NCI-H2196 (cell line): Measurements from ENCODE around the gene ACADVL.
"Not testable (repeated sequence)": the region's sequence is repeated elsewhere in the genome, so short reads cannot be mapped to it uniquely, and the experiment has no call there.

Experiments used
- DNase-seq: peaks from one replicate; lab custom pipeline; 2025; ENCODE audit not compliant: unreplicated experiment; lab: John Stamatoyannopoulos, UW

The ACADVL gene

DNA sequence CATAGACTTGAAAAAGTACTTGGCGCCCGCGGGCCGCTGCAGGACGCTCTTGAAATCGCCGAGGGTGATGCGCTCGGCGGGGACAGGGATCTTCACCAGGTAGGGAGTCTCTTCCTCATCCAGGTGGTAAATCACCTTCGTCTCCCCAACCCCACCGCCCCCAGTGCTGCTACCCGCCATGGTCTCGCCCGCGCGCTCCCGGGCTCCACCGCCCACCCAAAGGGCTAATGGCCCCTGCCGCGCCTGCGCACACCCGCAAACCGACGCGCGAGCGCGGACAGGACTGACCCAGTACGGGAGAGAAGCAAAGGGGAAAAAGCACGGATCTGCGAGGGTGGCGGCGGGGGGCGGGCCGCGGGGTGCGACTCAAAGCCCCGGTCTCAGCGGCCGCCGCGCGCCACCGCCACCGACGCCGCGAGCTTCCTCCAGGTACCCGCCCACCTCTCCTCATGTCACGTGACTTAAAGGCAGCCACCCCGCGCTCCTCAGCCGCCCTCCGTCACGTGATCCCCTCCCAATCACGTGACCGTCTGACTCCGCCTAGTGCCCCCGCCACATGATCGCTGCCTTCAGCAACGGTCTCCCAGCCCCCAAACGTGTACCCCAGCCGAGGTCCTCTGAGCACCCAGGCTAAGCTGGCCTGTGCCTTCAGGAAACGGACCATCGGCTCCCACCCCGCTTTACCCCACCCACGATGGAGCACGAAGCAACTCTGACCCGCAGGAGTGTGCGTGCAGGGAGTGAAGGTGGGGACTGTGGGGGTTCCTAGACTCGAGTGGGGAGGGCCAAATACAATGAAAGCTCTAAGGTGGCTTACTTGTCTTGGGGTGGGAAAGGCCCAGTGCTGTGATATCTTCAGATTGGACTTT is 14.6 kb downstream of the ACADVL start, which contains the start of gene DVL2:
Gene DVL2, minus strand, starts transcription at position 435 of the 869 bp plus-strand sequence. Its CDS starts 255 bp downstream, at position 180.
- peak; percentile 78 for DNase-seq

DNA sequence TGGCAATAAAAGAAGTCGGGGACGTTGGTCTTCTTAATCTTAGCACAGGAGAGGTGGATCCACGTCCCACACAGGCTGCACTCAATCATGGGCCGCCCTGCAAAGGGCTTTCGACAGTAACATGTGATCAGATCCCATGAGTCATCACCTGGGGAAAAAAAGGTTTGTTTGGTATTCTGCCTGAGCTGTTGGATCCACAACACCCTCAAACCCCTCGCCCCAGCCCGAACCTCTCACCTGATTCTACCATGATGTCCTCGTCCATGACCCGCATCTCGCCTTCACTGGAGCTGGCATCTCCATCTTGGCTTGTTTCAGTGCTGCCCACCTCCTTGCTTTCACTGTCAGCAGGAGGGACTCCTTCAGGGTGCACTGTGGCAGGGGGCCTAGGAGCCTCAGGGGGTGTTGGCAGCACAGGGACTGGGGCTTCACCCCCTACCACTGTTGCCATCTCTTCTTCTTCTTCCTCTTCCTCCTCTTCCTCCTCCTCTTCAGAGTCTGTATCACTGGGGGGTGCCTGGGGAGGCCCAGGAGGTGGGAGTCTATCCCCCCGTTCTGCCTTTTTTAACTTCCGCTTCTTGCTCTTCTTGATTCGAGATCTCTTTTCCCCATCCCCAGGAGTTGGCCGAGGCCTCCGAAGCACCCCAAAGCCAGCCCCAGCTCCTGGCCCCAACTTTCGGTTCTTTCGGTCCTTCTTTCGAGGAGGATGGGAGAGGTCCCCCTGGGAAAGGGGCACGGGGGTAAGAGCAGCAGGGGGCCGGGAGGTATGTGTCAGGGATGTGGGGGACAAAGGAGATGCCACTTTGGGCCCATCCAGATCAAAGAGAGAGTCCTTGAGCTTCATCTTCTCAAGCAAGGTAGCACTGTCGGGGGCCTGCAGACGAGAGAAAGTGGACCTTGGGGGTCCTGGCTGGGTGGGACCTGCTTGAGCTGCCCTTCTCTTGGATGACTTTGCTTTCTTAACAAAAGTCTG is 16.2 kb downstream of the ACADVL start:
- no peak for DNase-seq

DNA sequence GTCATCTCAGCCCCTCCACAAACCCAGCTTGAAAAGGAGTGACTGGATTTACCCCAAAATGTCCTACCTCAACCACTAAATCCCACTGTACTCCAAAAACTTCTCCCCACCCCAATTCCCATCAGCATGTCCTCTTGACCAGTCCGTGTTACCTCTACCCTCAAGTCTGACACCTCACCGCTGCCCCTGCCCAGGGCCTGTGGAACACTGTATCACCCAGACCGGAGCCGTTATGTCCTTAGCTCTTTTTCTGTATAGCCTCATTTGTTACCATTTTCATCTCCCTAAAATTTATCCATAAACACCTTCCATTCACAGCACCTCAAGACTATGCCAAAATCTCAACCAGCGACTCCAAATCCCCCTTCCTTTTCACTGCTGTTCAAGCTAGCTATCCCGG is 17.1 kb downstream of the ACADVL start:
- DNase-seq: no peak

DNA sequence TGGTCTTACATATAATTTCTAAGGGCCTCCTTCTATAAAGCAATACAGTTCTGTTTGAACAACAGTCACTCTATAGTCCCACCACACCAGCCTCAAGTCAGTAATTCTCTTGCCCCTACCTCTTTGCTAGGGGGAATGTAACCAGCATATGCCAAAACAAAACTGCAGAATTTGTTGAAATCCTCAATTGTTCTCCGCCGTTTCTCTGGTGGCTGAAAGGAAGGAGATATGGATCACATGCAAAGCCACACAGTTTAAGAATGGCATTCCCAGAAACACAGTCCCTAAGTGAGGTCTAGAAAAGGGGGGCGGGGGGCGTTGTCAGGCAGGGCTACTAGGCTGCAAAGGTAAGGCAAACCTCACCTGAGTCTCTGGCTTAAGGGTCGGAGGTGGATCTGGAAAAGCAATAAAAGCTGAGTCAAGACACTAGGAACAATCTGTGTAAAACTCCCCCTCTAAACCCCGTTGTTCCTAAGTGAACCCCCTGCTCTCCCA is 17.6 kb downstream of the ACADVL start:
- no peak for DNase-seq

DNA sequence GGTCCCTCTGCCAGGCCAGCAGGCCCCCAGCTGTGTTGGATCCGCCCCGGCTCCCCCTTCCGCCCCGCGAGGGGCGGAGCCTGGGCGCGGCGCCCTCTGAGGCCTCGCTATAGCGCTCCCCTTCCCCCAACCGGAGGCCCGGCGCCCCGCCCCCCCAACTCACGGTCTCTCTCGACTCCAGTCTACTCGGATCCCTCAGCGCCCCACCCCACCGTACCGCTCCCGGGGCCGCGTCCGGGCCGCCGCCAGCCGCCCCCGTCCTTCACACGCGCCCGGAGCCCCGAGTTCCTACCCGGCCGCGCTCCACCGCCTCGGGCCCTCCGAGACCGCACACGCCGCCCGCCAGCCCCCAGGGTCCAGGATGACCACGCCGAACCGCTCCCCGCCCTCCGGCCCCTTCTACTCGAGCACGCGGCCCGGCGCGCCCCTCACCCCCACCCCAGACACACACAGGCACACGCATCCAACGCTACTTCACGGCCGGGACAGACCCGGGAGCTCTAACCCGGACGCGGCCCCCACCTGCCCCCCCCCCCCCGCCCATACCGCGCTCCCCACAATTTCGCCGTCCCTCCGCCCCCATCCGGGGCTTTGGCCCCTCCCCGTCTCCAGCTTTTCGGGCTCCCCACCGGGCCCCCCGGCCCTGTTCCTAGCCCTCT is 18.2 kb downstream of the ACADVL start:
- DNase-seq: peak; percentile 27

DNA sequence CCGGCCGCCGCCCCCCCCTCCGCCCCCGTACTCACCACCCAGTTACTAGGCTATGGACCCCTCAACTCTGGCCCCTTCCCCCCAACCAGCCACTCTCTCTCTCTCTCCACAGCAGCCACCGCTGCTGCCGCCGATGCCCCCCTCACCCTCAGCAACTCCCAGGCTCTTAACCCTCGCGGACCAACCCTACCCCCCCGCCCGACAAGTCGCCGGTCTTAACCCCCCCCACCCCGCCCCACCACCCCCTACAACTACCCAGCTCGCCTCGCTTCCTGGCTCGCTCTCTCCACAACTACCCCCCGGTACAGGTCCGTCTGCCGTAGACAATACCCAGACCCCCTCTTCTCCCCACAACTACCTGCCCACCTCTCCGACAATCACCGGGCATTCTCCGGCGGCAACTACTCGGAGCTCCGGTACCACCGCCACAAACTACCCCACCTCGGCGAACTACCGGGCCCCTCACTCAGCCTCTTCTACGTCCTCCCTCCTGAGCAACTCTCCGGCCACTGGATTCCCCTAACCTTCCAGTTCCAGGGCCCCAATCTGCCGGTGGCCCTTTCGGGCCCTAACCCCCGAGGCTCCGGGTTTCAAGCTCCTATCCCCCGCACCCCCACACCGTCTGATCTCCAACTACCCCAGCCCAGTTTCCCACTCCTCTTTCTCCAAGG is 18.8 kb downstream of the ACADVL start:
- no peak for DNase-seq

DNA sequence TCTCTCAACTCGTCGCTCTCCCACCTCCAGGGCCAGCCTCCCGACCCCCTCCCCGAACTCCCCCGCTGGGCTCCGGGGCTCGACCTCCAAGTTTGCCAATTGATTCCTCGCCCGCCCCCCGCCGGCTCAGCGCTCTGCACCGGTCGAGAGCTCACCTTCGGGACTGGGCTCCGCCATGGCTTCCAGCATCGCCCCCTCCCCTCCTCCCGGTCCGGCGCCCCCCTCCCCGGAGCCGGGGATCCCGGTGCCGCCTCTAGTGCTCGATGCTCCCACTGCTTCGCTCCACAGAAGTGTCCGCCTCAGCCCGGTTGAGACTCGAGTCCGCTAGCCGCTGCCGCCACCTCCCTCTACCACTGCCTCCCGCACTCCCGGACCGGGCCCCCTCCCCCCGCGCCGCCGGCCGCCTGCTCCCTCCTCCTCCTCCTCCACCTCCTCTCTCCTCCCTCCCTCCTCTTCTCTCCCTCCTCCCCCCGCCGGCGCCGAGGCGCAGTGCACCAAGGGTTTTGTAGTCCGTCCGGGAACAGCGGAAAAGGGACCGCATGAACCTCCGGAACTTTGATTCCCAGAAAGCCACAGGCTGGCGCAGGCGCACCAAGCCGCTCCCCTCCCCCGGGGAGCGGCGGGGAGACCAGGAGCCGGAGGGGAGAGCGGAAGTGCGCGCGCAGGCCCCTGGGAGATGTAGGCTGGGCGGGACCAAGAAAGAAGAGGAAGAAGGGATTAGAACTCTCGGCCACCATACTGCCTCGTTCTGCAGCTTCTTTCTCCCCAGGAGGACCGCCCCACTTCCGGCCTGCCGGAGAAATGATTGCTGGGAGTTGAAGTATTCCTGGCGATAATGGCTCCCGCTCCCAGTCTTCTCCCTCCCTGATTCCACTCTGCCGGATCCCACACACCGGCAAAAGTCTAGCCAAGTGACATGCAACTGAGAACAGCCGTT is 19.6 kb downstream of the ACADVL start, which contains the start of gene PHF23:
Gene PHF23, minus strand, starts transcription at position 367 of the 937 bp plus-strand sequence. Its CDS starts 178 bp downstream, at position 189.
- DNase-seq: peak; percentile 94

DNA sequence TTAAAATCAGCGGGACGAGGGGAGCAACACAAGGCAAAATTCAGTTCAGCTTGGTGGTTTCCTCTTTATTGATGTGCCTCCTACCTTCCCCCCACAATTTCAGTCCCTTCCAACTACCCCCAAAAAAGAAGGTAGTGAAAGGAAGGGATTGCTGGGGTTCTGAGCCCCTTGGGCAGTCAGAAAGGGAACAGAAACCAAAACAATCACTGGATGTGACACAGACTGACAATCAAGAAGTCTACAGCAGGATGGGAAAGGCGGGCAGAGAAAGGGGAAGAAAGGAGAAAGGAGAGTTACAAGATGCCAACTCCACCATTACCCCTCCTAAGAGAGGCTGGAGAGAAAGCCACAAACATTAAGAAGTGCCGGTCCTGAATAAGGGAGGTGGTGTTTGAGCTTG is 20.6 kb downstream of the ACADVL start:
- DNase-seq: no peak

DNA sequence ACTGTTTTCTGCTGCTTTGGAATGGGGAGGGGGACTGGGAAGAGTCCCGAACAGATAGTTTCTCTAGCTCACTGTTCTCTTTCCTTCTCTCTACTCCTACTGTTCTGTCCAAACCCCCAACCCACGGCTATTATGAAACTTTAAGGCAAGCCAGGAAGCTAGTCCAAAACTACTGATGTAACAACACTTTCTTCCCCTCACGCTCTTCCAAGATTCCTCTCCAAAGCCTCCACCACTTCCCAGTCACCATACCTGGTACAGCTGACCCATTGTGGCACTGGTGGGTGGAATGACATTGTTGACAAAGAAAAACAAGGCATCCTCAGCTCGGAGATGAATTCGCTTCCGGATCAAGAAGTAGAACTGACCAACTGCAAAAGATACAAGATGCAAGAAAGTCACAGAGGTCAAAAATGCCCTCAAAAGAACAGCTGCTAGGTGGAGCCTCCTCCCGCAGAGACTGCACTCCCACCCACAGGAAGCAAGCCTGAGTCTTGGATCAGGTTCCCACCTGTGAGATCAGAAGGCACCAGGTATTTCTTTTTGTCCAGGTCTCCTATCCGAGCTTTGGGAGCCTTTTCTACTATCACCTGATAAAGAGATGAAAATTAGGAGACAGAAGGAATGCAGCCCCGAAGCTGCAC is 21.5 kb downstream of the ACADVL start:
- no peak for DNase-seq

DNA sequence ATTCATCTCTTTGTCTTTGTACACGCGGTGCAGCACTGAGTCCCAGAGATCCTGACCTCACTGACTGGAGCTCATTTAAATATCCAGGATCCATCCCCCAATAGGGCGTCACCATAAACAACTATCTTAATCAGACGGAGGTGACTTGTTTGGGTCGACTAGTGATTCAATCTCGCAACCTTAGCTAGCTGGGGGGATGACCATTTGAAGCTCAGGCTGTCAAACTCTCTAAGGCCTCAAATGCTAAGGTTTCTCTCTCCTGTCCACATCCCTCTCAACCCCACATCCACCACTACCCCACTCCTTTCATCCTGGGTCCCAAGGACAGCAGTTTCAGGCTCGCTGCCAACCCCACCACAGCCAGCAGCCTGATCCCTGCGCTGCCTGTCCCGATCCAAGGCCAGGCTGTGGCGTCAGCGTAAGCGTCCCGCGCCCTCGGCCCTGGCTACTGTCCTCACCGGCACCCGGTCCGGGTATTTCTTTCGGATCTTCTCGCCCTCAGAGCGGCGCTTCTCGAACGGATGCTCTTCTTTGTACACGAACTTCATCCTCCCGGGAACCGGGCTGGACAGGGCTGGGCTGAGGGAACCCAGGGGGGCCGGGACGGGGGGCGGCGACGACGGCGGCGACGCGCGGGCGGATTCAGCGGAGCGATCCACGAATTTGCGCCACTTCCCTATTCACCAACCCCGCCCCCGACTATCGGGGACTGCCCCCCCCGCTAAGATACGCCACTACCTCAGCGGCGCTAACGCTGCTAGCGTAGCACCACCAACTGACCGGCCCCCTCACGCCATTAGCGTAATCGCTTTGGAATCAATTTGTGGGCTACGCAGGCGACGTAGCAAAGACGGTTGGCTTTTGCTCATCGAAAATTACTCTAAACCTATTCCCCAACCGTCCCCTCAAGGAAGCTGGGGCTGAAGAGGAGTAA is 22.3 kb downstream of the ACADVL start, which contains the start of gene GABARAP:
Gene GABARAP, minus strand, starts transcription at position 667 of the 934 bp plus-strand sequence. Its CDS starts 119 bp downstream, at position 548.
- DNase-seq: peak; percentile 72

DNA sequence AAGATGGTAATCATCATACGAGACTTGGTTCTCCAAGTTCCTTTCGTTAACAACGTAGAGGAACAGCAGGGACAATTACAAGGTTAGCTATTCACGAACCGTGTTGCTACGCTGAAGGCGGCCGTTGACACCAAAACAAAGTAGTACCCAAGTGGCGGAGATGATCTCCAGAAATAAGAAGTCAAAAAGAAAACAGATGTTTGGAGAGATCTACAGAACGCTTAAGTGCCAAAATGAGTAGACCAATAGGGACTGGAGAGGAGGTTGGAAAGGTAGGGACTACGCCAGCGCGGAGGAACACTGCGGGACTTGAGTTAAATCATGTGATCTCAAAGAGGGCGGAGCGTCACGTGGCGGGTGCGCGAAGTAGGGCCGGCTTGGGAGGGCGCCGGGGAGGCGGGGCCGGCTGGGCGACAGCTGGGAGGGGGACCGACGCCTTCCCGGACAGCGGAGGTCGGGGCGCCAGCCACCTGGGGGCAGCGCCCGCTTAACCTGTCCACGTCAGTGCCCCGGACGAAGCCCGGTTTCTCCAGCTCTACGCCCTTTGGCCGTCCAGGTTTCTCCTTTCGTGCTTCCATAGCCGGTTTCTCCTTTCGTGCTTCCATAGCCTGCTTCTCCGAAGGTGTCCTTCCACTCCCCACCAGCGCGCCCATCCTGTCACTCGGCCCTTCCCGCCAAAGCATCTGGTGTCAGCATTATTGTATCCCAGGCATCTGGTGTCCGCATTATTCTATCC is 23.1 kb downstream of the ACADVL start:
- DNase-seq: peak; percentile 87

DNA sequence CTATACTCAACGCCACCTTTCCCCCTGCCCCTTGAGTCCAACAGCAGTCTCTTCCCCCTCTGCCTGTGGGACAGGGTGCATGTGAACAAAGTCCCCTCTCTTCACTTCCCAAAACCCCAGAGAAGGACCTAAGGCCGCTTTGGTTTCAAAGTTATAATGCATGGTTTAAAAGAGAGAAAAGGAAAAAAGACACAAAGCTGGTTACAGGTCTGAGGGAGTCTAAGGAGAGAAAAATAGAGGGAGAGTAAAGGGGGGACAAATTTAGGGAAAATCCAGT is 23.7 kb downstream of the ACADVL start:
- DNase-seq: no peak

DNA sequence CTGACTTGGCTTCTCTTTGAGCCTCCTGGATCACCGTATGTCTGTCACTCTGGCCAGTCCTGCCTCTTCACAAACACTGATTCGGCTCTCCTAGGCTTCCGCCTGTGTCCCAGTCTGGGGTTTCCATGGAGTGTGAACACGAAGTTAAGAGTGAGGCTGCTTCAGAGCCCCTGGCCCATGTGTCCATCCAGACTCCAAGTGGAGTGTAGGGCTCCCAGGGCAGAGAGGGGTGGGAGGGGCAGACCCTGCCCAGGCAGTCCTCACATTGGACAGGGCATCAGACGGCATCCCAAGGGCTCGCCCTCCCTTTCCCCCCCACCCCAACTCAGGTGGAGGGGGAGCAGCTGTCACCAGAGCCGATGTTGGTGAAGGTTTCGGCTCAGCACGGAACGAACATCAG is 24.1 kb downstream of the ACADVL start:
- DNase-seq: not testable (repeated sequence)

DNA sequence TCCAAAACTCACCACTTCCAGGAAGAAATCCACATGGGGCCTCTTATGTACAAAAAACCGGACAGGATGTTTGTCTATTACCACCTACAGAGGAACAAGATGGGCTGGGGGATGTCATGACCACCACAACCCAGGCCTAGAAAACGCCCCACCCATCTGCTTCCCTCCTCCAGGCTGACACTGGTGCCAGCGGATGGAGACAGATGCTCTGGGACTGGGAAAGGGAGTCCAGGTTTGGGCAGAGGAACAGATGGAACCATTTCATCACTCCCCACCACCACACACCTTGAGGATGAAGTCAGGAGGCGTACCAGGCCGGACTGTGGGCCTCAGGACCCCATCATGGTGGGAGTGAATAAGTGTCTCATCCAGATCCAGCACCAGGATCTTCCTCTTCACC is 27.0 kb downstream of the ACADVL start:
- DNase-seq: no peak

DNA sequence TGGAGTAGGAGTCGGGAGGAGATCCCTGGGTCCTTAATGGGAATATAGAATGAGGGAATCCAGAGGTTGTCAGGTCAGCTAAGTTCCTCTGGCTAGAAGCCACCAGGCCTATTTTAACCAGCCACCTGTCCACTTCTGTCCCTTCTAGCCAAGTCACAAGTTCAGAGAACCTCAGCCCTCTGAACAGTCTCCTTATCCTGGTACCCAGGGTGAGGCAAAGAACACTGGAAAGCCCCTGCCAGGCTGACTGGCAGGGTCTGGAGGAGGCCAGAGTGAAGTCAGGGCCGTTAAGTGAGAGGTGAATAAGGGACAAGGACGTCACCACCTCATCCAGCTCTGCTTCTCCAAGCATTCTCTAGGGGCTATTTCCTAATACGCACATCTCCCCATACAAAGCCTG is 29.1 kb downstream of the ACADVL start:
- no peak for DNase-seq

DNA sequence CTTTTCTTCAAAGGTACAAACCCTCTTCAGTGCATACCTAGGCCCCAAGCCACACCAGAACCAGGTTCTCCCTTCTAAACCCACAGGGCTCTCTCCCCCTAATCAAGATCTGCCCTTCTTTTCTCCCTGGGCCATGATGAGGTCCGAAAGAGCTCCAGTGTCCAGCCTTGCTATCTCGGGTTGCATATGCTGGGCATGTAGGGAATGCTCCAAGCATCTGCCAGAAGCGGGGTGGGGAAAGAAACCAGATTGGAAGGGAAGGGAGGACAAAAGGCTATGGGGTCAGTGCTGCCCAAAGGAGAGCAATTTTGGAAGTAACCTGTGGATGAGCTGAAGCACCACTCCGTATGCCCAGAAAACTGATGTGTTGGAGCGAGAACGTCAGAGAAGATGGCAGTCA is 29.5 kb downstream of the ACADVL start:
- no peak for DNase-seq

DNA sequence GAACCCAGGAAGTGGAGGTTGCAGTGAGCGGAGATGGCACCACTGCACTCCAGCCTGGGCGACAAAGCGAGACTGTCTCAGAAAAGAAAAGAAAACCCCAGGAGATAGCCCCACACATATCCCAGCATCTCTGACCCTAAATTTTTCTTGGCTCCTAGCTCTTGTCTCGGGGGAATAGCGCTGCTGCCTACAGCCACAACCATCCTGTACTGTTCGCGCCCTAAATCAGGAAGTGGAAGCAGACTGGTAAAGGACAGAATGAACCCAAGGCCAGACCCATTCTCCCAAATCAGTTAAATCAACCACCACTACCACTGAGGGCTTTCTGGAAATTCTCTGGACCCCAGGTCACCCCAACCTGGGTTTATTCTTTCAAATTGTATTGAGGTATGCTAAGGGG is 30.1 kb downstream of the ACADVL start:
- no peak for DNase-seq
